Psoas muscle (tissue), 8 donors: ENCODE results near the gene UHRF2. TPM values are rescaled to one million over a fixed set of nuclear protein-coding genes. Genes with fewer than 3 reads are reported as not detected.

Experiments
- ATAC-seq, 4 donors: fragments of 200-7000 bp; cut with Tn5 transposase; one replicate each; pipeline ENCODE4 v1.9.1; 2020; ENCODE audit warnings: moderate library complexity in 3 of 4, mild to moderate bottlenecking in 2 of 4
- DNase-seq, 2 donors: peaks; one replicate each; pipeline ENCODE4 v3.0.0-alpha.2; 2020
- H3K27ac ChIP-seq: fragments of 200-600 bp; one replicate; pipeline ENCODE4 v1.8.0; 2022
- H3K27me3 ChIP-seq, 3 donors: fragments of 200-600 bp in 1 of 3; one replicate each; pipeline versions ENCODE4 v1.6.1 to v1.8.0; 2013 to 2022; ENCODE audit warnings: low read length in 2 of 3, mild to moderate bottlenecking in 2 of 3, moderate library complexity in 1 of 3; ENCODE audit not compliant: insufficient read depth in 3 of 3
- H3K36me3 ChIP-seq, 2 donors: fragments of 200-600 bp in 1 of 2; one replicate each; pipeline versions ENCODE4 v1.6.1 to v1.8.0; 2013 to 2022; ENCODE audit warnings: low read depth in 1 of 2, mild to moderate bottlenecking in 1 of 2, moderate library complexity in 1 of 2; ENCODE audit not compliant: insufficient read depth in 1 of 2
- H3K4me1 ChIP-seq: fragments of 200-600 bp; one replicate; pipeline ENCODE4 v1.8.0; 2022
- H3K4me3 ChIP-seq: fragments of 200-600 bp; one replicate; pipeline ENCODE4 v1.8.0; 2022; ENCODE audit warnings: mild to moderate bottlenecking
- H3K9me3 ChIP-seq: fragments of 200-600 bp; one replicate; pipeline ENCODE4 v1.8.0; 2022
- WGBS, 3 donors: extraction: QIAGEN DNeasy Blood & Tissue Kit; methylation state at CpG; one replicate each; pipeline versions ENCODE4 v1.1.6 to v1.1.7; 2013; 5-methylcytosine and 5-hydroxymethylcytosine counted together
- intact Hi-C, 2 donors: fragments of 100-400 bp; cut with DNase I; formaldehyde crosslinking; loops; one replicate each; pipeline versions ENCODE4 v1.11.0 to v1.14.2; 2022
- polyA plus RNA-seq, 3 donors: library from polyadenylated mRNA; stranded (reverse); fragments of 200-250 nt; gene quantifications; one replicate each; pipeline ENCODE4 v1.2.3, GENCODE V29; 2013
- total RNA-seq, 4 donors: library from RNA; stranded (reverse); fragmentation: NEBNext Ultra II Directional in 2 of 4; extraction: Animal tissue kit (Norgen Biotek cat#: 25700) in 2 of 4; gene quantifications; one replicate each; pipeline versions ENCODE4 v1.2.1 to v1.2.4, GENCODE V29; 2021 to 2023
- TF ChIP-seq, protein P1 (sequence below): fragments of 200-600 bp; IDR thresholded peaks from one replicate; pipeline ENCODE4 v1.8.0; 2022; ENCODE audit warnings: antibody characterized with exemption
- donor health status: healthy with polysubstance abuse.
- donor health status: DM: no; HTN: no; CAD: no; lungs with moderate emphysema.
- donor health status: Bipolar disorder and iron deficiency.
- donor health status: healthy.
- donor health status: DM: yes; HTN: yes; CAD: no.
- donor health status: DM: no; HTN: no; CAD: no.
- donor health status: DM: no; HTN: no; CAD: no.
- donor health status: DM: yes; HTN: yes; CAD: no.

UHRF2 gene
- total and polyA plus RNA-seq, 7 donors = 11.2 to 18.2 (median 13.0) TPM

DNA sequence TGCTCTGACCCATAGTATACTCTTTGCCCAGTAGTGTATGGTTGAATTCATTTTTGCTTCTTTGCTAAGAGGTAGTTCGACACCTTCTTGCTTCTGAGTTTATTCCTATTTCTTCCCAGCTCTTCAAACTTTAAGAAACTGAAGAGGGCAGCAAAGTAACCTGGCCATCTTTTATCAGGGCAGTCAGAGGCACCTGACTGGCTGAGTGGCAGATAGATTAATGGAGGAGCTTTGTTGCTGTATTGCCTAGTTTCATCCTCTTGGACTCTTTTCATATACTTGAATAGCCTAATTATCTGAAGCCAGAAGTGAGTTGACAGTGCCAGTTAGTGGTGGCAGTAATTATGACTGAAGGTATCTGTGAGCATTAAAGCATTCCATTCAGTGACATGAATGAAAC, 82.5 kb downstream of the UHRF2 start:
- Histone ChIP-seq H3K4me3 (no peak overlapping the region), H3K36me3 (peaks cover 0 to 76% of the 10 kb centered on the region in 2 donors), H3K4me1 (no peaks in the 10 kb centered on the region), H3K27me3 (no peaks in the 10 kb centered on the region), H3K9me3 (no peaks in the 10 kb centered on the region), H3K27ac (no peak overlapping the region)
- TF ChIP-seq, protein P1, sequence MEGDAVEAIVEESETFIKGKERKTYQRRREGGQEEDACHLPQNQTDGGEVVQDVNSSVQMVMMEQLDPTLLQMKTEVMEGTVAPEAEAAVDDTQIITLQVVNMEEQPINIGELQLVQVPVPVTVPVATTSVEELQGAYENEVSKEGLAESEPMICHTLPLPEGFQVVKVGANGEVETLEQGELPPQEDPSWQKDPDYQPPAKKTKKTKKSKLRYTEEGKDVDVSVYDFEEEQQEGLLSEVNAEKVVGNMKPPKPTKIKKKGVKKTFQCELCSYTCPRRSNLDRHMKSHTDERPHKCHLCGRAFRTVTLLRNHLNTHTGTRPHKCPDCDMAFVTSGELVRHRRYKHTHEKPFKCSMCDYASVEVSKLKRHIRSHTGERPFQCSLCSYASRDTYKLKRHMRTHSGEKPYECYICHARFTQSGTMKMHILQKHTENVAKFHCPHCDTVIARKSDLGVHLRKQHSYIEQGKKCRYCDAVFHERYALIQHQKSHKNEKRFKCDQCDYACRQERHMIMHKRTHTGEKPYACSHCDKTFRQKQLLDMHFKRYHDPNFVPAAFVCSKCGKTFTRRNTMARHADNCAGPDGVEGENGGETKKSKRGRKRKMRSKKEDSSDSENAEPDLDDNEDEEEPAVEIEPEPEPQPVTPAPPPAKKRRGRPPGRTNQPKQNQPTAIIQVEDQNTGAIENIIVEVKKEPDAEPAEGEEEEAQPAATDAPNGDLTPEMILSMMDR = no peak
- WGBS, 3 donors = 96 to 98% (median 96%) methylated on average over 1 of the region's 1 CpG
- intact Hi-C loops = no loop called here
- ATAC-seq (no peak), DNase-seq (no peak)

DNA sequence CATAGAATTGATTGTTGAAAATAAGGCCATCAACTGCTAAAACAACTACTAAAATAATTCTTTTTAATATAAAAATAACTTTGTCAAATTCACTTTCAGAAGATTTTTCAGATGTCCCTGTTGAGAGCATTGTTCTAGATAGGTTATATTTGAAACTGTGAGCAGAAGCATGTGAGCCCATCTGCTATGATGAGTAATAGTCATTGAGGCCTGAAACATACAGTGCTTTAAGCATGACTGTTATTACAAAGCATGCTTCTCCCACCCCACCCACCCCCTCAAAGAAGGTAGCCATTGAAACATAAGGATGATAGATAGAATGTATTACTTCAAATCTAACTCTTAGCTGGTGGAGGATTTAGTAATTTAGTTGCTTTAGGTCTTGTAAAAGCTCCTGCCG, 86.0 kb downstream of the UHRF2 start:
- no peak for DNase-seq
- Histone ChIP-seq H3K4me1 (no peaks in the 10 kb centered on the region), H3K4me3 (no peak overlapping the region), H3K36me3 (peaks cover 0 to 92% of the 10 kb centered on the region in 2 donors), H3K27me3 (no peaks in the 10 kb centered on the region), H3K9me3 (no peaks in the 10 kb centered on the region), H3K27ac (no peak overlapping the region)
- 92 to 98% (median 97%) methylated on average over 1 of the region's 1 CpG for WGBS, 3 donors
- no peak for ATAC-seq
- TF ChIP-seq, protein P1 = no peak
- intact Hi-C loops = no loop called here

DNA sequence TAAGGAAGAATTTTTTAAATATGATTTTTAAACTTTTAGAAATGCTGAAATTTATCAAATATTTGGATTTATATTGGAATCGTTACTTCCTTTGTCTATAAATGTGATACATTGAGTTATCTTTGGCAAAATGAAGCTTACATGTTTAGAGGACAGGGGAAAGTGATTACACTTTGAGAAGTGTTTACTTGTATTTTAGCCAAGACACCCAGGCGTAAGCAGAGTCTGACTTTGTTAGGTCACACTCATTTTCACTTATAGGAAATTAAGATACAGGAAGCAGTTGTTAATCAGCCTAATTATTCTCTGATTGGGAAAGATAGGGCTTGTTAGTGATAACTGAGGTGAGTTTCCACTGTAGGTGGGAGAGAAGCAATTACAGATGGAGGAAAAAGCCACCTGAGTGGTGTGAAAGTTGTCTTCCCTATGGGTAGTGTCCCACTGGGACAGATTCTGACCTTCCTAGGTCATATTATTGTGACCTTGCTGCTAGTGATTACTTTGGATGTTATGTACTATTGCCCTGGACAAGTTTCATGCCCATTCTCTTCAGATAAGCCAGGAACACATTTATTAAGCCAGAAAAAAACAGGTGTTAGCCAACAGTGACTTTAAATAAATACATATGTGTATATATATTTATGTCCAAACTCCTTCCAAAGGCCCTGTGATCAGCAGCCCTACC, 88.7 kb downstream of the UHRF2 start:
- no peak for ATAC-seq
- DNase-seq = no peak
- Histone ChIP-seq H3K4me3 (no peak overlapping the region), H3K27ac (no peak overlapping the region), H3K27me3 (no peaks in the 10 kb centered on the region), H3K9me3 (no peaks in the 10 kb centered on the region), H3K36me3 (peaks cover 4 to 92% of the 10 kb centered on the region in 2 donors), H3K4me1 (no peaks in the 10 kb centered on the region)
- intact Hi-C loops = no loop called here
- 90 to 95% (median 93%) methylated on average over 2 of the region's 2 CpGs for WGBS, 3 donors
- TF ChIP-seq, protein P1 = no peak

DNA sequence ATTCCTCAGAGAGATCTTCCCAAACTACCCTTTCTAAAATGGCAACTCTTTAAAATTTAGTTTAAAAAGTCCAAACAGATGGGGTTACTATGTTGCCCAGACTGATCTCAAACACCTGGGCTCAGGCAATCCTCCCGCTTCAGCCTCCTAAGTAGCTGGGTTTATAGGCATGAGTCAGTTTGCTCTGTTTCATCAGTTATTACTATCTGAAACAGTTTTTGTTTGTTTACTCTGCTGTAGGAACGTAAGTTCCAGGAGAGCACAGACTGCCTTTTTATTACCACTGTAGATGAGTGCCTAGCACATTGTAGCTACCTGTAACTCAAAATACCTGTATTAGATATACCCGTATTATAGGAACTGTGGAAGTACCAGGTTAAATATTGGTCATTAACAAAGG, 89.4 kb downstream of the UHRF2 start:
- H3K4me1 ChIP-seq = no peaks in the 10 kb centered on the region
- intact Hi-C loops = no loop called here
- no peak overlapping the region for H3K4me3 ChIP-seq
- H3K9me3 ChIP-seq = no peaks in the 10 kb centered on the region
- WGBS, 3 donors = 96 to 98% (median 97%) methylated on average over 3 of the region's 3 CpGs
- ATAC-seq = no peak
- peaks cover 4 to 92% of the 10 kb centered on the region in 2 donors for H3K36me3 ChIP-seq
- no peak for DNase-seq
- no peaks in the 10 kb centered on the region for H3K27me3 ChIP-seq
- H3K27ac ChIP-seq = no peak overlapping the region
- TF ChIP-seq, protein P1 = no peak

DNA sequence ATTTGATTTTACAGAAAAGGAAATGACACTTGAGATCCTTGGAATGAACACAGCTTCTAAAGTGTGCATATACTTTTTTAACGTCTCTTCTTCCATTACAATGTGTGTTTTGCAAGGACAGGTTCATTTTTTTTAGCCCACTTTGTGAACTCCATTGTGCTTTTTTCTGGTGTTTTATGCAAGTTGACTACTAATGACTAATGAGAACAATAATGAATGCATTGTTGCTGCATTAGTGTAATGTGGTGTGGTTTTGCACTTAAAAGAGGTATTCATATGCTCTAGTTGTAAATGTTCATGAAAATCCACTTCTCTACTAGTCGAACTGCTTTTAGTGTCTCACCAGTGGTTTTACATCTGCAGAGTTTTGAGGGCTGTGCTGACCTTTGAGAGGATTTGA, 93.6 kb downstream of the UHRF2 start:
- ATAC-seq (no peak), DNase-seq (no peak)
- intact Hi-C loops = no loop called here
- no peaks in the 10 kb centered on the region for H3K4me1 ChIP-seq
- 66 to 78% (median 70%) methylated on average over 2 of the region's 2 CpGs for WGBS, 3 donors
- H3K9me3 ChIP-seq = no peaks in the 10 kb centered on the region
- TF ChIP-seq, protein P1 = no peak
- H3K36me3 ChIP-seq = peaks cover 4 to 64% of the 10 kb centered on the region in 2 donors
- no peaks in the 10 kb centered on the region for H3K27me3 ChIP-seq
- H3K4me3 ChIP-seq = no peak overlapping the region
- H3K27ac ChIP-seq = no peak overlapping the region
